Measurements from ENCODE around the gene SLC18A2.

The SLC18A2 gene

GRCh38 chr10:117239051-117239450 is 1.9 kb upstream of the SLC18A2 start:
- TF ChIP-seq CTCF (IDR thresholded peaks at IDR 0.05; ENCODE audit: insufficient read depth, missing control alignments): no peak
- FAIRE-seq: no peak
- no peak for DNase-seq (ENCODE audit: insufficient read length, low spot score)

GRCh38 chr10:117239721-117240620 is 943 bp upstream of the SLC18A2 start:
- FAIRE-seq (no peak), DNase-seq (ENCODE audit: insufficient read length, low spot score) (no peak)
- TF ChIP-seq CTCF (IDR thresholded peaks at IDR 0.05; ENCODE audit: insufficient read depth, missing control alignments): no peak

GRCh38 chr10:117241541-117242462 is 888 bp downstream of the SLC18A2 start:
- FAIRE-seq: no peak
- DNase-seq (ENCODE audit: insufficient read length, low spot score): no peak
- TF ChIP-seq CTCF (IDR thresholded peaks at IDR 0.05; ENCODE audit: insufficient read depth, missing control alignments): no peak

- no peak for TF ChIP-seq CTCF (IDR thresholded peaks at IDR 0.05; ENCODE audit: insufficient read depth, missing control alignments)
- FAIRE-seq (no peak), DNase-seq (ENCODE audit: insufficient read length, low spot score) (no peak)
Measured at GRCh38 chr10:117242463-117242832, 1.5 kb downstream of the SLC18A2 start.

- no peak for DNase-seq (ENCODE audit: insufficient read length, low spot score)
- no peak for TF ChIP-seq CTCF (IDR thresholded peaks at IDR 0.05; ENCODE audit: insufficient read depth, missing control alignments)
- no peak for FAIRE-seq
Measured at GRCh38 chr10:117246997-117247671, 6.2 kb downstream of the SLC18A2 start.

GRCh38 chr10:117248750-117249465 is 8.0 kb downstream of the SLC18A2 start:
- no peak for FAIRE-seq
- no peak for TF ChIP-seq CTCF (IDR thresholded peaks at IDR 0.05; ENCODE audit: insufficient read depth, missing control alignments)
- no peak for DNase-seq (ENCODE audit: insufficient read length, low spot score)

Data from D721Med (cell line).